ENCODE measurements around the gene VSIG4. TPM values are rescaled to one million over a fixed set of nuclear protein-coding genes. Genes with fewer than 3 reads are reported as not detected.
"Not testable (repeated sequence)": the region's sequence is repeated elsewhere in the genome, so short reads cannot be mapped to it uniquely, and the experiment has no call there.

Gene VSIG4
- total RNA-seq, 2 donors from 2014 or later = 14.8 to 38.9 TPM

- no peak overlapping the region for H3K27ac ChIP-seq
- no peak overlapping the region for H3K4me3 ChIP-seq
- 62% methylated on average over 4 of the region's 4 CpGs; no CpG with 5 or more reads in 1 of the 2 donors for WGBS, 2 donors
- intact Hi-C loops (cut with DNase I) = no loop called here
- no peaks in the 10 kb centered on the region for H3K27me3 ChIP-seq
- ATAC-seq (no peak), DNase-seq (no peak)
- TF ChIP-seq POLR2A (IDR thresholded peaks at IDR 0.05) (no peak), CTCF (IDR thresholded peaks at IDR 0.05) (no peak)
- no peaks in the 10 kb centered on the region for H3K4me1 ChIP-seq
- no peaks in the 10 kb centered on the region for H3K9me3 ChIP-seq
- no peaks in the 10 kb centered on the region for H3K36me3 ChIP-seq (replicated peaks in 1 of 2; ENCODE audit: insufficient read depth in 1 of 2, low read depth in 2 of 2)
These were observed 24.4 kb upstream of the VSIG4 start for GRCh38 chrX:66064261-66064660.

GRCh38 chrX:66057019-66057418 lies 17.1 kb upstream of the VSIG4 start:
- H3K27me3 ChIP-seq; H3K9me3 ChIP-seq; intact Hi-C loops (cut with DNase I); DNase-seq; H3K36me3 ChIP-seq (replicated peaks in 1 of 2; ENCODE audit: insufficient read depth in 1 of 2, low read depth in 2 of 2); H3K4me1 ChIP-seq; H3K27ac ChIP-seq; ATAC-seq; H3K4me3 ChIP-seq: not testable (repeated sequence)
- 57 to 73% methylated on average over 4 to 5 of the region's 5 CpGs for WGBS, 2 donors

- ATAC-seq (no peak), DNase-seq (no peak)
- no peaks in the 10 kb centered on the region for H3K36me3 ChIP-seq (replicated peaks in 1 of 2; ENCODE audit: insufficient read depth in 1 of 2, low read depth in 2 of 2)
- WGBS, 2 donors = 70% methylated on average over 2 of the region's 4 CpGs; no CpG with 5 or more reads in 1 of the 2 donors
- H3K27me3 ChIP-seq = no peaks in the 10 kb centered on the region
- no peak overlapping the region for H3K4me3 ChIP-seq
- no peak overlapping the region for H3K27ac ChIP-seq
- TF ChIP-seq CTCF (IDR thresholded peaks at IDR 0.05) (no peak), POLR2A (IDR thresholded peaks at IDR 0.05) (no peak)
- H3K9me3 ChIP-seq = no peaks in the 10 kb centered on the region
- H3K4me1 ChIP-seq = no peaks in the 10 kb centered on the region
- intact Hi-C loops (cut with DNase I) = no loop called here
These were observed 15.1 kb upstream of the VSIG4 start for GRCh38 chrX:66054978-66055377.

- no peaks in the 10 kb centered on the region for H3K36me3 ChIP-seq (replicated peaks in 1 of 2; ENCODE audit: insufficient read depth in 1 of 2, low read depth in 2 of 2)
- DNase-seq = no peak
- no peak overlapping the region for H3K27ac ChIP-seq
- intact Hi-C loops (cut with DNase I) = no loop called here
- no peaks in the 10 kb centered on the region for H3K4me1 ChIP-seq
- H3K9me3 ChIP-seq = no peaks in the 10 kb centered on the region
- no peak overlapping the region for H3K4me3 ChIP-seq
- WGBS, 2 donors = 22 to 43% methylated on average over 1 of the region's 1 CpG
- H3K27me3 ChIP-seq = no peaks in the 10 kb centered on the region
- no peak for TF ChIP-seq POLR2A (IDR thresholded peaks at IDR 0.05)
- no peak for TF ChIP-seq CTCF (IDR thresholded peaks at IDR 0.05)
- ATAC-seq = no peak
These were observed 13.5 kb upstream of the VSIG4 start for GRCh38 chrX:66053414-66053813.

- ATAC-seq (peak; percentile 21), DNase-seq (peak in 1 of 4 donors; percentile 36)
- Histone ChIP-seq H3K27ac (no peak overlapping the region), H3K9me3 (no peaks in the 10 kb centered on the region), H3K4me3 (no peak overlapping the region), H3K4me1 (no peaks in the 10 kb centered on the region), H3K27me3 (no peaks in the 10 kb centered on the region), H3K36me3 (replicated peaks in 1 of 2; ENCODE audit: insufficient read depth in 1 of 2, low read depth in 2 of 2) (no peaks in the 10 kb centered on the region)
- TF ChIP-seq CTCF (IDR thresholded peaks at IDR 0.05) (no peak), POLR2A (IDR thresholded peaks at IDR 0.05) (no peak)
- intact Hi-C loops (cut with DNase I) = no loop called here
- WGBS, 2 donors = 68 to 70% methylated on average over 3 of the region's 3 CpGs
These were observed 12.1 kb upstream of the VSIG4 start for GRCh38 chrX:66051980-66052379.

Measured in body of pancreas (tissue), 4 donors.